NCI-H128 (cell line): ENCODE measurements around the gene PRXL2C.
"Not testable (repeated sequence)": the region's sequence is repeated elsewhere in the genome, so short reads cannot be mapped to it uniquely, and the experiment has no call there.

Experiments used
- DNase-seq: peaks from one replicate; lab custom pipeline; 2025; ENCODE audit not compliant: unreplicated experiment; lab: John Stamatoyannopoulos, UW

Gene PRXL2C, protein sequence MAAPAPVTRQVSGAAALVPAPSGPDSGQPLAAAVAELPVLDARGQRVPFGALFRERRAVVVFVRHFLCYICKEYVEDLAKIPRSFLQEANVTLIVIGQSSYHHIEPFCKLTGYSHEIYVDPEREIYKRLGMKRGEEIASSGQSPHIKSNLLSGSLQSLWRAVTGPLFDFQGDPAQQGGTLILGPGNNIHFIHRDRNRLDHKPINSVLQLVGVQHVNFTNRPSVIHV

DNA sequence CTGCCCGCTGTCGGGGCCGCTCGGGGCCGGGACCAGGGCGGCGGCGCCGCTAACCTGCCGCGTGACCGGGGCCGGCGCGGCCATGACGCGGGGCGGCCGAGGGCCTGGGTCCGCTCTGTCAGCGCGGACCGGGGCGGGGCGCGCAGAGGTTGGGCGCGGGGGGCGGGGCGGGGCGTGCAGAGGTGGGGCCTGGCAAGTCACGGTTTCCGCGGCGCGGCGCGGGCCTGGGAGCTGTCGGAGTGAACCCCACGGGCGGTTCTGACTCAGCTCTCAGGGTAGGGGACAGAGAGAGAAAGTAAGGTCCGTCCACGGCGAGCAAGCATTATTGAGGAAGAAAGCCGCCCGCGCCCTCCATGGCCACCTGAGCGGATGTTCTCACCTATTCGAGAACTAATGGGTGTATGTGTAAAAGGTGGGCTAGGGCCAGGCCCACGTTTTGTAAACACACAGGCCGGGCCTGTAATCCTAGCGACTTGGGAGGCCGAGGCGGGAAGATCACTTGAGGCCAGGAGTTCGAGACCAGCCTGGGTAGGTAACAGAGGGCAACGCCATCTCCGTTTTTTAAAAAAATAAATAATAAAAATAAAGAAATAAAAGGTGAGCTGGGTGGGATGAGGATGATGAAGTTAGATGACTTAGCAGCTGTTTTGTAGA is at the start of gene PRXL2C:
TSS of gene PRXL2C (minus strand) at position 120 of the 654 bp plus-strand sequence. CDS start at position 84, 36 bp downstream.
- no peak for DNase-seq

DNA sequence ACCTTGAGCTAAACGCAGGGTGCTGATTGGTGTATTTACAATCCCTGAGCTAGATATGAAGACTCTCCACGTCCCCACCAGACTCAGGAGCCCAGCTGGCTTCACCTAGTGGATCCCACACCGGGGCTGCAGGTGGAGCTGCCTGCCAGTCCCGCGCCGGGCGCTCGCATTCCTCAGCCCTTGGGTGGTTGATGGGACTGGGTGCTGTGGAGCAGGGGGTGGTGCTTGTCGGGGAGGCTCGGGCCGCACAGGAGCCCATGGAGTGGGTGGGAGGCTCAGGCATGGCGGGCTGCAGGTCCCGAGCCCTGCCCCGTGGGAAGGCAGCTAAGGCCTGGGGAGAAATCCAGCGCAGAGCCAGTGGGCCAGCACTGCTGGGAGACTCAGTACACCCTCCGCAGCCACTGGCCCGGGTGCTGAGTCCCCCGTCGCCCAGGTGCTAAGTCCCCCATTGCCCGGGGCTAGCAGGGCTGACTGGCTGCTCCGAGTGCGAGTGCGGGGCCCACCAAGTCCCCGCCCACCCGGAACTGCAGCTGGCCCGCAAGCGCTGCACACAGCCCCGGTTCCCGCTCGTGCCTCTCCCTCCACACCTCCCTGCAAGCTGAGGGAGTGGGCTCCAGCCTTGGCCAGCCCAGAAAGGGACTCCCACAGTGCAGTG is 45.7 kb upstream of the PRXL2C start:
- DNase-seq, result not testable (repeated sequence)

DNA sequence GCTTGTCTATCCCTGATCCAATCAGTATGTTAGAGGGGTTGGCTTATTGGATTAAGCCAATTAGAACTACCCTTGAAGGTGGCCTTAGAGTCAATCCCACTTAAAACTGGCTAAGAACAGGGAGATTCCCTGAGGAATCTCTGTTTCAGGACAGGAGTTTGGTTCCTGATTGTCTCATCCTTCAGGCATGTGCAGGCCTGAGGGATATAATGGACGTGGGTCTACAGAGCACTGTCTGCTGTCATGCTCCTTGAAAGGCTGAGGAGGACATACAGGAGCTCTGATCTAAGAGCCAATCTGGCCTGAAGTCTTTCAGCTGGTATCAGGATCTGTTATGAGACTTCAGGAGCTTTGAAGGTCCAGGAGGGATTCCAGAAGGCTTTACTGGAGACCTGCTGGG is 36.2 kb upstream of the PRXL2C start:
- no peak for DNase-seq

DNA sequence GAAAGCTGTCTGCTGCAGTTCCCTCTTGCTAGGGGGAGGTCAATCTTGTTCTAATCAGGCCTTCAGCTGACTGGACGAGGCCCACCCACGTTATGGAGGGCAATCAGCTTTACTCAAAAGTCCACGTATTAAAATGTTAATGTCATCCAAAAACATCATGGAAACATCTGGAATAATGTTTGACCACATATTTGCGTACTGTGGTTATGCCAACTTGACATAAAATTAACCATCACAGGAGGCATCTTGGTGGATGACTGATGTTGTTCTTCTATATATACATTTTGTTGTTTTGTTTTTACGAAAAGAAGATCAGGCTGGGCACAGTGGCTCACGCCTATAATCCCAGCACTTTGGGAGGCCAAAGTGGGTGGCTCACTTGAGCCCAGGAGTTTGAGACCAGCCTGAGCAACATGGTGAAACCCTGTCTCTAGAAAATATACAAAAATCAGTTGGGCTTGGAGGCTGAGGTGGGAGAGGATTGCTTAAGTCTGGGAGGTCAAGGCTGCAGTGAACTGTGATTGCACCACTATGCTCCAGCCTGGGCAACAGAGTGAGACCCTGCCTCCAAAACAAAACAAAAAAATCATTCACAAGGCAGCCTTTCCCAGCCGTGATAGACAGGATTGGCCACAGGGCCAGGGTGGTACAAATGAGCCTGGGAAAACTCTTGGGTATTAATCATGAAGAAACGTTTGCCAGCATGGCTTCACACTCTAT is 33.8 kb upstream of the PRXL2C start:
- no peak for DNase-seq

DNA sequence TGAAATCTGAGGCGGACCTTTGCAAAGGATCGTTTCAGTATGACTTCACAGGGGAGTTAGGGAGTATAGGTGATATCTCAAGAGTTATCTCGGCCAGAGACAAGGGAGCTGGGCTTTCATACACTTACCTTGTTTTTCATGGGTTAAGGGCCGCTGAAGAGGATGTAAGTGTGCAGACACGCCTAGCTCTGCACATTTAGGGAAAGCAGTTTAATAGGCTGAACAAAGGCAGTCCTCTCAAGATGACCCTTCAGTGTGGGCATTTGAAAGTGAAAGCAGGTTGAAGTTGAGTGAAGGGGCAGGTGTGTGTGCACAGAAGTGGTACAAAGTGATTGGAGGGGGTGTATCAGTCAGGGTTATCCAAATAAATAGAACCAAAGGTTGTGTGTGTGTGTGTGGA is 33.1 kb upstream of the PRXL2C start:
- peak; percentile 78 for DNase-seq

DNA sequence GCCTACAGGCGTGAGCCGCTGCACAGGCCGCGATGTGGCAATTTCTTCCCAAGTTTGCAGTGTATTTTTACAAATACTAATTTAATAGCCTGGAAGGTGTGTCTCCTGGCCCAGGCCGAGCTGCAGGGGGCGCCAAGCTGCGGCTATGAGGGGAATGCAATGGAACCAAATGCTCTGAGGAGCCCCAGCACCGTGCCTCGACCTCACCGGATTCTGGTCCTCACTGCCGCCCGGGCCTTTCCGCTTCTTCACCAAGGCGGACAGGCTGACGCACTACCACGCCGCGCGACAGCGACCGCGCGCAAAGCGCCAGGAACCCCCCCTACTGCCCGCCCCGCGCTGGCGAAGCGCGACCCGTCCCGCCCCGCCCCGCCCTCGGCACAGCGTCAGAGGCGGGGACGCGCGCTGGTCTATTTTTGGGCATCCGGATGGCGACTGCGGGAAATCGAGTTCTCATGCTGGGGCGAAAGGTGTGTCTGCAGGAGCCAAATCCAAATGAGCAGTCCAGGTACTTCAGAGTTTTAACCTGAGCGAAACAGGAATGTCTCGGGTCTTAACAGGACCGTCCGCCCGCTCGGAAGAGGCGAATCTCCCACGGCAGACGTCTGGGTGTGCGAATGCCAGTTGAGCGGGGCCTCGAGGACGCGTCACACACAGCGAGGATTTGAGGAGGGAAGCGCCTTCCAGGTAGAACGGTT is 31.7 kb upstream of the PRXL2C start:
- no peak for DNase-seq

DNA sequence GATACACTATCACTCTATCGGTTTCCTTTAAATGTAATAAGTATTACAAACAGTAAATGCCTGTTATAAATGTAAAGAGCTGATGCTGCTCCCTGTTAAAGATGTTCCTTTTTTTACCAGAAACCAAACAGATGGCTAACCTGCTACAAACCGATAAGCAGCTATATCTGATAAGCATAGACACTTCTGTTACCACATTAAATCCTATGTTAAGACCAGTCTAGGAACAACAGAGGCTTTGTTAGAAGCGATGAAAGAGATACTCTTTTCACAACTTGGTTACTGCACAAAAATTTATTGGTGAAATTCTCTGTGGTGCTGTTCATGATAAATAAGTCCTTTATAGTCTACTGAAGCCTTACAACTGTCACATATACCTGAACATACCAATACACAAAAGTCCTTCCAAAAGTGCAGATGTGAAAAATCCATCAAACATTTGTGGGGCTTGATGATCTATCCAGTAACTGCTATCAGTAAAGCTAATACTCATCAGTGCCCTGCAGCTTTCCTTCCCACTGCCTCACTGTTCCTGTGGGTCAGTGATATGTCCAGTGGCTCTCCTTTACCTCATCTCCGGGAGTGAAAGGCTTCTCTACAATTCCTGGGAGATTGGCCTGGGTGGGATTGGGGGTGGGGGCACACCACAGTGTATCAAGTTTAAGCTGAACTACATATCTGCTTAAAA is 25.8 kb upstream of the PRXL2C start:
- no peak for DNase-seq

DNA sequence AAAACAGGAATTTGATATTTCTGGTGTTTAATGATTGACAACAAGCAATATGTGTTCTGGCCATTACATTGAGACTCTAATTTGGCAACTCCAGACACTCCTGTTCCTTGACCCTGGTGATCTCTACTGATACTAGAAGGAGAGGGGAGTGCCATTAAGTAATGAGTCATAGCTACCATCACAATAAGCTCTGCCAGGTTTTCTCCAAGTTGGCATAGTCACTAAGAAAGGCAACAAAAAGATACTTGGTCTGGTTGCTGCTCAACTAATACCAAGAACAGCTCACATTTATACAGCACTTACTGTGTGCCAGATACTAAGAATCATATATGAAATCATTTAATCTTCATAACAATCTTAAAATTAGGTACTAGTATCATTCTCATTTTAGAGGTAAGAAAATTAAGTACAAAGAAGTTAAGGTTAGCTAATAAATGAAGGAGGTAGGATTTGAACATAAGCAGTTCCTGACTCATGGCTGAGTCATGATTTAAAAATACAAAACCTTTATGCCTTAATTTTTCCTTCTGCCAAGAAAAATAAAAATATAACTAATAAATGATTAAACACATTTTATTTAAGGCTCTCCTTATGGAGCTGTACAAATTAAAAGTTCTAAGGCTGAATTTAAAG is 19.9 kb upstream of the PRXL2C start:
- no peak for DNase-seq

DNA sequence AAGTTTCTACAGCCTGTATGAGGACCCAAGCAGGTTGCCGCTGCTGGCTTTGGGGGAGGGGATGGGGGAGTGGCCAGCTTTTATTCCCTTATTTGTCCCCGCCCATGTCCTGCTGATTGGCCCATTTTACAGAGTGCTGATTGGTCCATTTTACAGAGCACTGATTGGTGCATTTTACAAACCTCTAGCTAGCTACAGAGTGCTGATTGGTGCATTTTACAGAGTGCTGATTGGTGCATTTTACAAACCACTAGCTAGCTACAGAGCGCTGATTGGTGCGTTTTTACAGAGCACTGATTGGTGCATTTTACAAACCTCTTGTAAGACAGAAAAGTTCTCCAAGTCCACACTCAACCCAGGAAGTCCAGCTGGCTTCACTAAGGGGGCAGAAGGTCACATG is 18.7 kb upstream of the PRXL2C start:
- DNase-seq, result not testable (repeated sequence)

DNA sequence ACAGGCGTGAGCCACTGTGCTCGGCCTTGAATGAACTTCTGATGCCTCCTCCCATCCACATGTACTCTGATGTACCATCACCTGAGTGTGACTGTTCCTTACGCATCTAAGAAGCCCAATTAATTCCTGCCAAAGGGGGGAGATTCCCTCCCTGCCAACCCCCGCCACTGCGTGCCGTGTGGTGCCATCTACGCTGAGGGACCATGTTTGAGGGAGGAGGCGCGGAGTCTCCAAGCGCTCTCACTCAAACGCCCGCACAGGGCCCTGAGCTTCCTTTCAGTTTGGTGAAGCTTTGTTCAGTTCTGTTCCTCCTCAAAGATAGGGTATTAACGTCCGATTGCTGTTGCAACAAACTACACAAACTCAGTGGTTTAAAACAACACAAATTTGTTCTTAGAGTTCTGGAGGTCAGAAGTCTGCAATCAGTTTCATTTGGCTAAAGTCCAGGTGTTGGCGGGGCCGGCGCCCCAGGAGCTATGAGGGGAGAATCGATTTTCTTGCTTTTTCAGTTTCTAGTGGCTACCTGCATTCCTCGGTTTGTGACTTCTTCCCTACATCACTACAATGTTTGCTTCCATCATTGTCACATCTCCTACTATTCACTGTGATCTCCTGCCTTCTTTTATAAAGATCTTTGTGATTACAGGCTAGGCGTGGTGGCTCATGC is 13.9 kb upstream of the PRXL2C start:
- no peak for DNase-seq

DNA sequence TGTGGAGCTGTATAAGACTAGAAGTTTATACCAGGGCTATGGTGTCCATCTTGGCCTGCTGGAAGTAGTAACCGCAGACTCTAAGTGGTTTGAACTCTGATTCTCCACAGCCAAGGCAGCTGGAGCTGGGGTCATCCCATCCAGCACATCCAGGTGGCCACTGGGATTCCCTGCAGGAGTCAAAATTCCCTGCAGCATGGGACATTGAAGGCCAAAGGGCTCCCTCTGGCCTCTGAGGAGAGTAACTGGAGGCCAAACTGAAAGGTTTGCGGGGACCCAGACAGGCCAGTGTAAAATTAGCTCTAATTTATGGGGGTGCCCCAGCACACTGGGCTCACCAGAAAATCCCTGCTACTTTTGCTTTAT is 12.2 kb upstream of the PRXL2C start:
- no peak for DNase-seq

DNA sequence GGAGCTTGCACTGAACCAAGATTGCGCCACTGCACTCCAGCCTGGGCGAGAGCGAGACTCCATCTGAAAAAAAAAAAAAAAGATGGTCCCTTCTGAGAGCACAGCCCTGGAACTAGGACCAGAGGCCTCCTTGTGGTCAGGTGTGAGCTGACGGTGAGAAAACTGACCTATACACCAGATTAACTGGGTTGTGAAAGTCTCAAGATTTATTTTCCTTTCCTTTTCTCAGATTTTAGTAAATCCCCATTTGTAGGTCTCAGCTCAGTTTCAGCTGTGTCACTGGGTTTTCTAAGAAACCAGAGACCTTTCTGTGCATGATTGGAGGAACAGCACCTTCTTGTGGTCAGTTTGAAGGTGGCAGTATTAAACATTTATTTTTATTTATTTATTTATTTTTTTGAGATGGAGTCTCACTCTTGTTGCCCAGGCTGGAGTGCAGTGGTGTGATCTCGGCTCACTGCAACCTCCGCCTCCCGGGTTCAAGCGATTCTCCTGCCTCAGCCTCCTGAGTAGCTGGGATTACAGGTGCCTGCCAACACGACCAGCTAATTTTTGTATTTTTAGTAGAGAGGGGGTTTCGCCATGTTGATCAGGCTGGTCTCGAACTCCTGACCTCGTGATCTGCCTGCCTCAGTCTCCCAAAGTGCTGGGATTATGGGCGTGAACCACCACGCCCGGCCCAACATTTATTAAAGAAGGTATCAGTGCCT is 11.7 kb upstream of the PRXL2C start:
- not testable (repeated sequence) for DNase-seq

DNA sequence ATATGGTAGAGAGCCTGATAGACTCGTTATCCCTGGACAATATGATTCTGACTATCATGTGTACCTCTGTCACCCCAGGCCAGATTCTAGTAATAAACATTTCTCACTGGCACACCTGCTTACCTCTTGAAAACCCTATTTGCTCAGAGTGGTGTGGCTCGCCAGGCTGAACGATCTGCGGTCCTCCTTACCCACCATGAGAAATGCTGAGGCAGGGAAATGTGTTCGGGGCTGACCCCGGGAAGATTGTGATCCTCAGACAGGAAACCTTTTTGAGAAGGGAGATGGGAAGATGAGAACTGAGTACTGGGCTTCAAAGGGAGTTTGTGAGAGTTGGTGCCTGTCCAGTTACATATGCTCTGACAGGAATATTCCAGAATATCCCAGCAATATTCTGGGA is 10.7 kb upstream of the PRXL2C start:
- DNase-seq, result no peak

DNA sequence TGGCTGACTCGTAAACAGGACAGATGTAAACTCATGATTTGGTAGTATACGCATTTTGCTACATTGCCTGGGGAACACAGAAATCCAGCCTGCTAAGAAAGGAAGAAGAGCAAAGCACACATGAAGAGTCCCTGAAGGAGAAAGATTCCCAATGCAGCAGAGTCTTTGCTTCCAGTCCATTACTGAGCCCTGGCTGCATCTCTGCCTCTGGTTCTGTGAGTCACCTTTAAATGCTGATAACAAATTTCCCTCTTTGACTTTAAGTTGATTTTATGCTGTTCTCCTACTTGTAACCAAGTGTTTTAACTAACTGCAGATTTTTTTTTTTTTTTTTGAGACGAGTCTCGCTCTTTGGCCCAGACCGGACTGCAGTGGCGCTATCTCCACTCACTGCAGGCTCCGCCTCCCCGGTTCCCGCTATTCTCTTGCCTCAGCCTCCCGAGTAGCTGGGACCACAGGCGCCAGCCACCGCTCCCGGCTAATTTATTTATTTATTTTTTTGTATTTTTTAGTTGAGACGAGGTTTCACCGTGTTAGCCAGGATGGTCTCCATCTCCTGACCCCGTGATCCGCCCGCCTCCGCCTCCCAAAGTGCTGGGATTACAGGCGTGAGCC is 8.5 kb upstream of the PRXL2C start:
- no peak for DNase-seq

DNA sequence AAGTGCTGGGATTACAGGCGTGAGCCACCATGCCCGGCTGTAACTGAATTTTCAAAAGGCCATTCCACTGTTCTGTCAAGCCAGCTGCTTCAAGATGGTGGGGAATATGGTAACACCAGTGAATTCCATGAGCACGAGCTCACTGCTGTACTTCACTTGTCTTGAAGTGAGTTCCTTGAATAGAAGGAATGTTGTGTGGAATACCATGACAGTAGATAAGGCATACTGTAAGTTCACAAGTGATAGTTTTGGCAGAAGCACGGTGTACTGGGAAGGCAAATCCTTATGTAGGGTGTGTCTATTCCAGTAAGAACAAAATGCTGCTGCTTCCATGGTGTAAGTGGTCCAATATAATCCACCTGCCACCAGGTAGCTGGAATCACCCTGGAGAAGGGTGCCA is 6.6 kb upstream of the PRXL2C start:
- no peak for DNase-seq

DNA sequence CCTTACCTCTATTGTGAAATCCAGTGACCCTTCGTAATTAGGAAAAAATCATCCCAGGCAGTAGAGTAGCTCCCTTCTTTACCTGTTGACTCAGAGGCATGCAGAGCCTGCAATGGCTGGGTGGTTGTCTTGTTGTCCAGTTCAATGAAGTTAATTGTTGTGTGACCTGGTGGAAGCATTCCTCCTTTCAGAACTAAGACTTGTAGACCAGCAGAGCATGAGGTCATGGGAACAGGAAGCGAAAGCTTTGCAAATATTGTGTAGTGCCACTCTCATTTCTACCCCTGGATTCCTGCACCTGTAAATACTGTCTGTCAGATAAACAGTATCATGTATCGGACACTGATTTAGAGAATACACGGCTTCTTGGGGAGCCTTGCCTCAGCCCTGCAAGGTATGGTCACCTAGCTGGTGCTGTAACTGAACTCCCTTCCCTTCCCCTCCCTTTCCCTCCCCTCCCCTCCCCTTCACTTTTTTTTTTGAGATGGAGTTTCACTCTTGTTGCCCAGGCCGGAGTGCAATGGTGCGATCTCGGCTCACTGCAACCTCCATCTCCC is 5.7 kb upstream of the PRXL2C start:
- DNase-seq, result no peak

DNA sequence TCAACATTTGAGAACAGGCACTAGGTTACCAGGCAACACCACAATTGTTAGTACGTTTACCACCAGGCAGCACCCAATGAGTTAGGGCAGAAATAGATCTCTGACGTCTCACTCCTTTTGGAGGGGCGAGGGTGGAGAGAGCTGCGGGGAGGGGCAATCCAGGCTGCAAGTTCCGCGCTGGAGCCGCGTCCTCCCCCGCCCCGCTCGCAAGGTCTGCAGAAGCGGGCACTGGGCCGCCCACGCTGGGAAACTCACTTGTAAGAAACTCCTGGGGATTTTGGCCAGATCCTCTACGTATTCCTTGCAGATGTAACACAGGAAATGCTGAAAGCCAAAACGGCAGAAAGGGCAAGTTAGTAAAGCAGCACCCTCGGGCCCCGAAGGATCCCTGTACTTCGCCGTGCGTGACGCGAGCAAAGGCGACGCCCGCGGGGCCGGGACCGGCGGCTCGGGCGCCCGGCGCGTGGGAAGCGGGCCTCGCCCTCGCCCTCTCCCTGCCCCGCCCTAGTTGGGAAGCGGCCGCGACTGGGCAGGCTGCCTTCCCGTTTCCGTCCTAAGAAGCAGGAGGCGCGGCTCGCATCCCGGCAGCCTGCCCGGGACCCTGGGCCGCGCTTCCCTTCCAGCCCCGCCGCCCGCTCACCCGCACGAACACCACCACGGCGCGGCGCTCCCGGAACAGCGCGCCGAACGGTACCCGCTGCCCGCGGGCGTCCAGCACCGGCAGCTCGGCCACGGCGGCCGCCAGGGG is 493 bp downstream of the PRXL2C start:
- DNase-seq, result peak; percentile 15

DNA sequence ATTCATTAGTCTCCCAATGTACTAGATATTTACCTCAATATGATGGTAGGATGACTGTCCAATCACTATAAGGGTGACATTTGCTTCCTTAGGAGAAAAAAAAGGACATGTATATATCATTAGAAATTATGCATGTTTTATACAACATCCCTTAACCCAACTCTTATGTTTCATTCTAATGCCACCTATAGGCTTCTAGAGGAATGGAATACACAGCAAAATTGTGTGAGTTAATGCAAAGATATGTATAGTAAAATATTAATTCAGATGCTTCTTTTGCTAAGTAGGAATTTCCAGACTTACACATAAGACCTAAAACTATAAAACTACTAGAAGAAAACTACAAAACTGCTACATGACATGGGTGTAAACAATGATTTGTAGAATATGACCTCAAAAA is 3.5 kb downstream of the PRXL2C start:
- DNase-seq, result no peak
